CD14-positive monocyte (primary cell): Measurements from ENCODE around the gene ITPK1. TPM values are rescaled to one million over a fixed set of nuclear protein-coding genes. Genes with fewer than 3 reads are reported as not detected.

ENCODE experiments used
- DNase-seq, 3 donors: peaks; one replicate each; pipeline ENCODE4 v3.0.0-alpha.2; 2011 to 2022
- H2AFZ ChIP-seq: 2 replicates; pipeline ENCODE4 v1.6.0; 2012; ENCODE audit warnings: mild to moderate bottlenecking, low read depth, low read length, inconsistent platforms; ENCODE audit not compliant: insufficient read depth, poor library complexity, severe bottlenecking
- H3K27ac ChIP-seq, 2 donors: 1 replicate in 1 of 2; 2 replicates in 1 of 2; pipeline ENCODE4 v1.5.1; 2012 to 2013; ENCODE audit warnings: low read length in 2 of 2, control low read depth in 1 of 2, inconsistent platforms in 1 of 2, low read depth in 1 of 2, mild to moderate bottlenecking in 1 of 2
- H3K27me3 ChIP-seq, 2 donors: one replicate each; pipeline versions ENCODE4 v1.6.0 to v1.6.1; 2011 to 2013; ENCODE audit warnings: low read length in 2 of 2; ENCODE audit not compliant: control insufficient read depth in 2 of 2, insufficient read depth in 2 of 2
- H3K36me3 ChIP-seq, 2 donors: replicated peaks in 1 of 2; 1 replicate in 1 of 2; 2 replicates in 1 of 2; pipeline versions ENCODE4 v1.5.1 to v1.6.1; 2012 to 2013; ENCODE audit warnings: low read length in 2 of 2, control low read depth in 1 of 2, inconsistent platforms in 1 of 2, mild to moderate bottlenecking in 1 of 2; ENCODE audit not compliant: insufficient read depth in 2 of 2, control insufficient read depth in 1 of 2
- H3K4me1 ChIP-seq, 2 donors: 1 replicate in 1 of 2; 2 replicates in 1 of 2; pipeline versions ENCODE4 v1.5.1 to v1.6.1; 2012 to 2013; ENCODE audit warnings: low read length in 2 of 2, control low read depth in 1 of 2, inconsistent platforms in 1 of 2, mild to moderate bottlenecking in 1 of 2, moderate library complexity in 1 of 2; ENCODE audit not compliant: insufficient read depth in 2 of 2, control insufficient read depth in 1 of 2
- H3K4me2 ChIP-seq: replicated peaks from 2 replicates; pipeline ENCODE3; 2012; ENCODE audit warnings: low read length, moderate library complexity, mild to moderate bottlenecking; ENCODE audit not compliant: poor library complexity, severe bottlenecking; ENCODE audit errors: extremely low read depth
- H3K4me3 ChIP-seq, 3 experiments: fragments of 200-600 bp in 1 of 3; sonication (generic) in 1 of 3; replicated peaks in 1 of 3; 1 replicate in 2 of 3; 2 replicates in 1 of 3; pipeline ENCODE4 v1.5.1; 2011 to 2013; ENCODE audit warnings: low read length in 3 of 3, mild to moderate bottlenecking in 3 of 3, control low read depth in 2 of 3, low read depth in 2 of 3, inconsistent platforms in 1 of 3, moderate library complexity in 1 of 3
- H3K79me2 ChIP-seq: 2 replicates; pipeline ENCODE4 v1.6.0; 2012; ENCODE audit warnings: mild to moderate bottlenecking, control low read depth, inconsistent platforms, low read length, moderate library complexity; ENCODE audit not compliant: insufficient read depth
- H3K9ac ChIP-seq: 2 replicates; pipeline ENCODE4 v1.6.0; 2017; ENCODE audit warnings: low read length, mild to moderate bottlenecking; ENCODE audit not compliant: insufficient read depth, poor library complexity, severe bottlenecking
- H3K9me3 ChIP-seq, 2 donors: replicated peaks in 1 of 2; 1 replicate in 1 of 2; 2 replicates in 1 of 2; pipeline versions ENCODE4 v1.5.1 to v1.6.1; 2012 to 2013; ENCODE audit warnings: low read length in 2 of 2, control low read depth in 1 of 2; ENCODE audit not compliant: control insufficient read depth in 1 of 2, insufficient read depth in 1 of 2
- H4K20me1 ChIP-seq: 2 replicates; pipeline ENCODE4 v1.6.0; 2012; ENCODE audit warnings: mild to moderate bottlenecking, low read length, control low read depth, moderate library complexity; ENCODE audit not compliant: insufficient read depth
- H3K27ac Mint-ChIP-seq, 7 donors: one replicate each; pipeline ENCODE4 v1.8.0; 2020; ENCODE audit warnings: mild to moderate bottlenecking in 7 of 7, mixed read lengths in 7 of 7, moderate library complexity in 6 of 7, inconsistent platforms in 2 of 7
- H3K27me3 Mint-ChIP-seq, 3 donors: one replicate each; pipeline ENCODE4 v1.8.0; 2021 to 2022; ENCODE audit warnings: low read depth in 3 of 3, mild to moderate bottlenecking in 3 of 3, mixed read lengths in 3 of 3, moderate library complexity in 3 of 3, inconsistent platforms in 1 of 3
- H3K36me3 Mint-ChIP-seq, 2 donors: one replicate each; pipeline ENCODE4 v1.8.0; 2020; ENCODE audit warnings: mixed read lengths in 2 of 2, inconsistent platforms in 1 of 2, mild to moderate bottlenecking in 1 of 2
- H3K4me1 Mint-ChIP-seq: one replicate; pipeline ENCODE4 v1.8.0; 2020; ENCODE audit warnings: mild to moderate bottlenecking, mixed read lengths
- H3K4me3 Mint-ChIP-seq, 2 donors: one replicate each; pipeline ENCODE4 v1.8.0; 2020; ENCODE audit warnings: mild to moderate bottlenecking in 2 of 2, mixed read lengths in 2 of 2, moderate library complexity in 1 of 2
- H3K9me3 Mint-ChIP-seq, 7 donors: one replicate each; pipeline ENCODE4 v1.8.0; 2020 to 2022; ENCODE audit warnings: mixed read lengths in 7 of 7, mild to moderate bottlenecking in 6 of 7, moderate library complexity in 6 of 7, inconsistent platforms in 2 of 7
- WGBS: methylation state at CpG from one replicate; pipeline ENCODE4 v1.1.5; 2013; ENCODE audit warnings: missing lambda C conversion rate; ENCODE audit not compliant: insufficient coverage; 5-methylcytosine and 5-hydroxymethylcytosine counted together
- intact Hi-C, 2 donors: fragments of 100-400 bp; cut with micrococcal nuclease; formaldehyde crosslinking; loops; one replicate each; pipeline versions ENCODE4 v1.15.0 to v1.15.1; 2023
- polyA plus RNA-seq, 3 donors: library from polyadenylated mRNA; depleted of rRNA in 1 of 3; unstranded in 2 of 3; stranded (reverse) in 1 of 3; fragments of 300-500 nt in 2 of 3; fragments of >200 nt in 1 of 3; fragmentation: Illumina TruSeq in 2 of 3; gene quantifications; 1 replicate in 2 of 3; 2 replicates in 1 of 3; pipeline ENCODE4 v1.2.3, GENCODE V29; 2012 to 2021
- TF ChIP-seq, protein P1 (sequence below): fragments of 200-600 bp; IDR thresholded peaks from one replicate; pipeline ENCODE4 v1.8.0; 2022; ENCODE audit warnings: antibody characterized with exemption, mild to moderate bottlenecking

Gene ITPK1
- polyA plus RNA-seq, 3 donors, result 57.1 to 144 (median 63.0) TPM

DNA sequence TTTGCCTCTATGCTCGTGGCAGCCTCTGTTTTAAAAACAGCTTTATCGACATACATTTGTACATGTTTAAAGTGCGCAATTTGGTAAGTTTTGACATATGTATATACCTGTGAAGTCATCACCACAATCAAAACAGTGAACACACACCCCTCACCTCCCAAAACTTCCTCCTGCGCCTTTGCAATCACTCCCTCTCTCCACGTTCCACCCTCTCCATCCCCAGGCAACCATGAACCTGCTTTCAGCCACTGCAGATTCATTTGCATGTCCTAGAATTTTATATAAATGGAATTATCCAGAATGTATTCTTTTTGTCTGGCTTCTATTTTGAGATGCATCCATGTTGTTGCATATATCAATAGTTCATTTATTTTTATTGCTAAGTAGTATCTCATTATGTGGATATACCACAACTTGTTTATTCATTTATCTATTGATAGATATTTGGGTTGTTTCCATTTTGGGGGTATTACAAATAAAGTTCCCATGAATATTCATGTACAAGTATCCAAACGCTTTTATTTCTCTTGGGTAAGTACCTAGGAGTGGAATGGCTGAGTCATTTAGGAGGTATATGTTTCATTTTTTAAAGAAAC, 208.3 kb downstream of the ITPK1 start:
- intact Hi-C loops, result no loop called here
- Mint-ChIP-seq H3K27ac (no peak overlapping the region), H3K36me3 (no peaks in the 10 kb centered on the region), H3K27me3 (peaks cover 19 to 24% (median 21%) of the 10 kb centered on the region in 3 donors), H3K4me1 (peaks cover 2% of the 10 kb centered on the region), H3K9me3 (peaks cover 0 to 3% (median 1%) of the 10 kb centered on the region in 7 donors), H3K4me3 (no peak overlapping the region)
- no peak overlapping the region for H3K4me2 ChIP-seq
- H3K4me1 ChIP-seq, result no peaks in the 10 kb centered on the region
- H3K9ac ChIP-seq, result no peak overlapping the region
- peaks cover 0 to 10% of the 10 kb centered on the region in 2 donors for H3K27me3 ChIP-seq
- H3K36me3 ChIP-seq, result no peaks in the 10 kb centered on the region
- TF ChIP-seq, protein P1, sequence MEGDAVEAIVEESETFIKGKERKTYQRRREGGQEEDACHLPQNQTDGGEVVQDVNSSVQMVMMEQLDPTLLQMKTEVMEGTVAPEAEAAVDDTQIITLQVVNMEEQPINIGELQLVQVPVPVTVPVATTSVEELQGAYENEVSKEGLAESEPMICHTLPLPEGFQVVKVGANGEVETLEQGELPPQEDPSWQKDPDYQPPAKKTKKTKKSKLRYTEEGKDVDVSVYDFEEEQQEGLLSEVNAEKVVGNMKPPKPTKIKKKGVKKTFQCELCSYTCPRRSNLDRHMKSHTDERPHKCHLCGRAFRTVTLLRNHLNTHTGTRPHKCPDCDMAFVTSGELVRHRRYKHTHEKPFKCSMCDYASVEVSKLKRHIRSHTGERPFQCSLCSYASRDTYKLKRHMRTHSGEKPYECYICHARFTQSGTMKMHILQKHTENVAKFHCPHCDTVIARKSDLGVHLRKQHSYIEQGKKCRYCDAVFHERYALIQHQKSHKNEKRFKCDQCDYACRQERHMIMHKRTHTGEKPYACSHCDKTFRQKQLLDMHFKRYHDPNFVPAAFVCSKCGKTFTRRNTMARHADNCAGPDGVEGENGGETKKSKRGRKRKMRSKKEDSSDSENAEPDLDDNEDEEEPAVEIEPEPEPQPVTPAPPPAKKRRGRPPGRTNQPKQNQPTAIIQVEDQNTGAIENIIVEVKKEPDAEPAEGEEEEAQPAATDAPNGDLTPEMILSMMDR, result no peak
- no peaks in the 10 kb centered on the region for H3K79me2 ChIP-seq
- WGBS, result no CpG with 5 or more reads among the region's 6 CpGs
- no peak overlapping the region for H3K27ac ChIP-seq
- no peak for DNase-seq
- no peak overlapping the region for H2AFZ ChIP-seq
- H3K9me3 ChIP-seq, result no peaks in the 10 kb centered on the region
- no peak overlapping the region for H3K4me3 ChIP-seq
- no peaks in the 10 kb centered on the region for H4K20me1 ChIP-seq

DNA sequence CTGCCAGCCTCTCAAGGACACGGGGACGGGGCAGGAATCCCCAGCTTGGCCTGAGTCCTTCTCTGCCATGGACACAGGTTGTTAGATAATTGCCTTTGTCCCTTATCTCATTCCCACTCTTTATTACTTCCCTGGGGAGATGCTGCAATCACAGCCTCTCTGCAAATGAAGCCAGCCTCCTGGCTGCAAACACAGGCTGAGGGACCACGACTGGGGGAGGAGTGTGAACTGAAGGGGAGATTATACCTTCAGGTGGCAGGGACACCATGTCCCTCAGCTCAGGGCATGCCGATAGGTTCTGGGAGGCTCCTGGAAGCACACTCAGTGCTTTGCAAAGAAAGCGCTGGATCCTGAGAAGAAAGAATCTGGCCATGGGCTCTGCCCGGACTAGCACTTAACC, 208.9 kb downstream of the ITPK1 start:
- Histone ChIP-seq H3K36me3 (no peaks in the 10 kb centered on the region), H3K4me3 (no peak overlapping the region), H3K9me3 (no peaks in the 10 kb centered on the region), H3K79me2 (no peaks in the 10 kb centered on the region), H2AFZ (no peak overlapping the region), H3K4me1 (no peaks in the 10 kb centered on the region), H4K20me1 (no peaks in the 10 kb centered on the region), H3K27ac (no peak overlapping the region), H3K9ac (no peak overlapping the region), H3K27me3 (peaks cover 0 to 12% of the 10 kb centered on the region in 2 donors), H3K4me2 (no peak overlapping the region)
- TF ChIP-seq, protein P1, result no peak
- no peaks in the 10 kb centered on the region for H3K36me3 Mint-ChIP-seq
- H3K27ac Mint-ChIP-seq, result no peak overlapping the region
- peaks cover 2% of the 10 kb centered on the region for H3K4me1 Mint-ChIP-seq
- DNase-seq, result no peak
- H3K9me3 Mint-ChIP-seq, result peaks cover 0 to 2% (median 0%) of the 10 kb centered on the region in 7 donors
- H3K27me3 Mint-ChIP-seq, result peaks cover 19 to 30% (median 25%) of the 10 kb centered on the region in 3 donors
- H3K4me3 Mint-ChIP-seq, result no peak overlapping the region
- 61% methylated on average over 6 of the region's 6 CpGs for WGBS
- intact Hi-C loops, result no loop called here
